Effector CD4-positive, alpha-beta T cell (primary cell): ENCODE data around the gene NQO2.

Experiments
- DNase-seq: peaks from one replicate; pipeline ENCODE4 v3.0.0-alpha.2; 2020
- total RNA-seq: gene quantifications from one replicate; lab custom pipeline; 2026; lab: John Stamatoyannopoulos, UW

NQO2 gene, protein sequence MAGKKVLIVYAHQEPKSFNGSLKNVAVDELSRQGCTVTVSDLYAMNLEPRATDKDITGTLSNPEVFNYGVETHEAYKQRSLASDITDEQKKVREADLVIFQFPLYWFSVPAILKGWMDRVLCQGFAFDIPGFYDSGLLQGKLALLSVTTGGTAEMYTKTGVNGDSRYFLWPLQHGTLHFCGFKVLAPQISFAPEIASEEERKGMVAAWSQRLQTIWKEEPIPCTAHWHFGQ
- 9.8 reads per million, percentile 31 among the genes with 10 or more reads in this experiment for total RNA-seq

DNA sequence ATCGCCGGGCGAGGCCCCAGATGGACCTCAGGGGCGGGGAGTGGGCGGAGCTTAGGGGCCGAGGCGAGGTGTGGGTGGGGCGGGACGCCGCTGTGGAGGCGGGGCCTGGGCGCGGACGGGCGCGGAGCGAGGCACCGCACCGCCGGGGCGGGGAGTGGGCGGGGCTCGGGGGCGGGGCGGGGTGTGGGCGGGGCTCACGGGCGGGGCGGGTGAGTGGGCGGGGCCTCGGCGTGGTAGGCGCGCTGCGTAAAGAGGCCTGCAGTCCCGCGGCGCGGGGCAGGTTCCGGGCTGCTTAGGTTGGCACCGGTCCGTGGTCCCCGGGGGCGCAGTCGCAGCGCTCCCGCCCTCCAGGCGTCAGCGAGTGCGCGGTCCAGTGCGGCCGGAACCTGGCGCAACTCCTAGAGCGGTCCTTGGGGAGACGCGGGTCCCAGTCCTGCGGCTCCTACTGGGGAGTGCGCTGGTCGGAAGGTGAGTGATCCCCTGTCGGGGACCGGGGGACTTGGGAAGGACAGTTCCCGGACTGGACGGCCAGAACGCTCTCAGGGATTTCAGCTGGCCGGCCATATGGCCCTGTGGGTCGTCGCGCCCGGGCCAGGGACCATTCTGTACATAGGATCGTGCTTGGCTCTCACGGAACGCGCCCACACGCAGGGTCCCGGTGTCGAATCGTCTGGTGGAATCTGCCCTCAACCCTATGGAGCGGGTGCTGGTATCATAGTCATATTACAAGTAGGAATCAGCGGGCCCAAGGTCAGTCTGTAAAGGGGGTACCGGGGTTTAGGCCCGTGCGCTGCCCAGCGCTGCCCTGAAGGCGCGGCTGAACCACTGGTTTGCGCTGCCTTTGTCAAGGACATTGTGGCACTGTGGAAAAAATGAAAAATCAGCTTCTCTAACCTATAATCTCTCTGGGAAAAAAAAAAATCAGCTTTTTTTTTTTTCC, at the start of gene NQO2:
Gene NQO2, plus strand, starts transcription at position 277 of the 940 bp plus-strand sequence. CDS start 6,659 bp downstream, outside the sequence.
- peak; percentile 84 for DNase-seq

DNA sequence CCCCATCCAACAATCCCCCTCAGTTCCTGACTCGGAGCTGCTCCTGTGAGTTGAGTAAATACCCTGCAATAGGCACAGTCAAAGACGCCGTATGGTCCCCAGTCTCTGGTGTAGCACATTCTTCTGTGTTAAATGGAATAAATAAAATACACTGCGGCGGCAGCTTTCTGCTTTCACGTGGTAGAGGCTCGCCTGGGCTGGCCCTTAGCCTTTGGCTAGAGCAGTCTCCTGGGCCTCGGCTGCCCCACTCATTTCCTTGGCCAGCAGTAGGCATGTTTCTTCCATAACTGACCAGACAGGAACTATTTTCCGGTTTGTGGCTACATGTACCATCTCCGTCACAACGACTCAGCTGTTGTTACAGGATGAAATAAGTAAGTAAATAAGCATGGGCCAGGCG, 49.0 kb upstream of the NQO2 start:
- DNase-seq, result no peak

DNA sequence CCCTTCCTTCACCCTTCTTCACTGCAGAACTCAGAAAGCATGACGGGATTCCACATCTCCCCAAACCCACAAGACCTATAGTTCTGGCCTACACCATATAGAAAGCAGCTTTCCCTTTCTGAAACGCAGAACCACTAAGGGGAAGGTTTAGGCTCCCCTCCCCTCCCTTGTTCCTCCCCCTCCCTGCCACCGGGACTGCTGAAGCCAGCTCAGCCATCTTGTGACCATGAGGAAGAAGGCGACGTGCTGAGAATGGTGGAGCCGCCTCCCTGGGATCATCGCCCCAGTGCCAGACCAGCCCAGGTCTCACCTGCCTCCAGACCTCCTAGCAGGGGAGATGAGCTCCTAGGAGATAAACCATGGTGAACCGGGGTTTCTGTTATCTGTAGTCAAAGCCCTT, 48.0 kb upstream of the NQO2 start:
- DNase-seq, result no peak

DNA sequence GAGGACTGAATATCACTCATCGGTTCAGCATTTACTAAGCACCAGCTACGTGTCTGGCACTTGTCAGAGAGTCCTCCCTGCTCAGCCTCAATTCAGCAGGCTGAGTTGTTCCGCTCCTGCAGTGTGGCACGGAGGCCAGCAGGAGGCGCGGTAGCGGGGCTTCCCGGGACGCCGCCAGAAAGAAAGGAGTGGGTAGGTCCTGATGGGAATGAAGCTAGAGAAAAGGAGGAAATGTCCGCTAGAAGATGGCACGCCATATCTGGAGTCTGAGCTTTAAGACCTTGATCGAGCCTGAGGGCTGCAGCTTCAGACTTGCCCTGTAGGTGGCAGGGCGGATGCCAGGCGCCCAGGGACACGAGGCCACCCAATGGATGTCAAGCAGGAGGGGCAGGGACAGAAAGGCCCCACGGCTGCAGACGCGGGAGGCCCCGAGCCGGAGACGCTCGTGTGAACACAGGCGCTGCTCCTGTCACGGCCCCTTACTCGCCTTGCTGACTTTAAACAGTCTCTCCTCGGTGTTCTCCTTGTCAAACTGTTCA, 47.1 kb upstream of the NQO2 start:
- no peak for DNase-seq

DNA sequence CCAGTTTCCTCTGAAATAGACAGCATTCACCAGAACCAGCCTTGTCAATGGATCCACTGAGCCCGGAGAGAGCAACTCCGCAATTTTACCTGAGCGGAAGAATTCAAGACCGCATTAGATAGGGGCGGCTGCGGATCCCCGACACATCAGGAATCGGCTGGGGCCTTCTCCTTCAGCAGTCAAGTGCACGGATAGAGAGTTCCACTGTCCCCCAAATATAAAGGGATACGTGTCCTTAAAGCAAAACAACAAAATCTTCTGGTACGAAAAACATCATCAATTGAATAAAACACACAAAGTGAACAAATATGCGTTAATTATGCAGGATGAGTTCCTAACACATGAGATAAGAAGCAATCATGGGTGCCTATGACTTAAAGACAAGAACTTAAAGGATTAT, 46.6 kb upstream of the NQO2 start:
- DNase-seq, result no peak

DNA sequence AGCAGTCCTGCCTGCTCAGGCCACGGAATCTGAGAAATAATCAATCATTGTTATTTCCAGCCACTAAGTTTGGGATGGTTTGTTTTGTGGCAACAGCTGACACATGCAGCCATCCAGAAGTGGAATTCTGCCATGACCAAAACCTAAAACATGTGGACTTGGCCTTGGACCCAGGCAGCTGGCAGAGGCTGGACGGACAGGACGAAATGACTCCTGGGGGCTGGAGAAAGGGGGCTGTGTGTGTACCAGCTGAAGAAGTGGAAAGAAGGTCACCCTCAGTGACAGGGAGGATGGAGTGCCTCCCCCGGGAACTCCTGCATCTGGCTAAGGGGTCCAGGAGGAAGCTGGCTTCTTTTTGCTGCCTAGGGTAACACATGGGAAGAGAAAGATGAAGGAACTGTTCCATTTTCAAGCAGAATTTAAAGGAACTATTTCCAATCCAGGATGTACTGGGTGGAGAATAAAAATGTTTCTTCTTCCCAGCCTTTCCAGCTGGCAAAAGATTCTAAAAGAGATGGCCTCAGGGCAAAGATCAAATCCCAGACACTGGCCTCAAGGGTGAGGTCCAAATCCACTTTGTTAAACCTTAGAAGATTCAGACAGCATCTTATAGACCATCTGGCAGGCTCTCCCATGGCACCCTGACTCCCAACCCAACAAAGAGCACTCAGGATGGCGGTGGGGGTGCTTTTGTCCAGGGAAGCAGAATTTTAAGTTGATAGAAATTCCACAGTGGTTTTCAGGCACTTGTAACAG, 42.6 kb upstream of the NQO2 start:
- no peak for DNase-seq

DNA sequence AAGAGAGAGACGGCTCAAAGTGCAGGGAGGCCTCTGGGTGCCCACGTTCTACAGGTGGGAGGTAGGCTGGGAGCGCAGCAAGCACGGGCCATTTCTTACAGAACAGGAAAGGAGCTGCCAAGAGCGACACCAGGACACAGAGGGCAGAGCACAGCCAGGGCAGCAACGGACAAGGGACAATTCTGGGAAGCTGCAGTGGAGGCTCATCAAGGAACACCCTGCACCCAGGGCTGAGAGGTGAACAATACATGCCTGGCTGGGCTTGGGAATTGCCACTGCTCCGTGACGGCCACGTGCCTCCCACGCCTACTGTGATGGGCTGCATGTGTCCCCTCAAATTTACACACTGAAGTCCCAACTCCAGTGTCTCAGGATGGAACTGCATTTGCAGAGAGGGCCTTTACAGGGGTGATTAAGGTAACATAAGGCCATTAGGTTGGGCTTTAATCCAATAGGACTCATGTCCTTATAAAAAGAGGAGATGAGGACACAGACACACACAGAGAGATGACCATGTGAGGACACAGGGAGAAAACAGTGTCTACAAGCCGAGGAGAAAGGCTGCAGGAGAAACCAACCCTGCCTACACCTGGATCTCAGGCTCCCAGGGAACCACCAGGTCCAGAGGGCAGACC, 41.9 kb upstream of the NQO2 start:
- DNase-seq, result no peak

DNA sequence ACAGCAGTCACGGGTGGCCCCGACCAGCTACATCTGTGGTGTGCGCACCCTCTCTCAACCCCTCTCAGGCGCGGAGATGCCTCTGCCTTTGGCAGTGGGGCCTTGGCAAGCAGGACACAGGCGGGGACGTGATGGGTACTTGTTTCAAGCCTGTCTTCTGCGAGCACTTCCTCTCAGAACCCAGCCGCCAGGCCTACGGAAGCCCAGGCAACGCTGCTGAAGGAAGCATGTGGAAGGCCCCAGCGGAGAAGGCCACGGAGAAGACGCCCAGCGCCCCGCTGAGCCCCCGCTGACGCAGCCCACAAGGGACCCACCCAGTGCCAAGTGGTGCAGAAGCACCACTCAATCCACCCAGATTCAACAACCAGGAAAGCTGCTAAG, 41.4 kb upstream of the NQO2 start:
- no peak for DNase-seq

DNA sequence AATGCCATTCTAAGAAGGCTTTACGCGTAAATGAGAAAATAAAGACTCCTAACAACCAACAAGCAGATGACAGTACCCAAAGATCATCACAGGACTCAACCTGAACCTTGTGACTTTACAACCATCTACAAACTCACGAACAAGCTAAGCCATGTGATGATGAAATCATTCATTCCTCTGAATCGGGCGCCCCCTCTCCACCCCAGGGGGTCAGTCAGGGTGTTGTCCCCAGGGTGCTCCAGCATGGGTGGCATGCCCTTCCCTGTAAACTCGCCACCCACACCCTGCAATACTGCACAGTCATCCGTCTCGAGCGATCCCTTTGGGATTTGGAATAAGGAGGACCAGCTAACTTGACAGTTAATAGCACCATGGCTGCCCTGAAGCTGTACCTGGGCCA, 40.9 kb upstream of the NQO2 start:
- DNase-seq, result no peak

DNA sequence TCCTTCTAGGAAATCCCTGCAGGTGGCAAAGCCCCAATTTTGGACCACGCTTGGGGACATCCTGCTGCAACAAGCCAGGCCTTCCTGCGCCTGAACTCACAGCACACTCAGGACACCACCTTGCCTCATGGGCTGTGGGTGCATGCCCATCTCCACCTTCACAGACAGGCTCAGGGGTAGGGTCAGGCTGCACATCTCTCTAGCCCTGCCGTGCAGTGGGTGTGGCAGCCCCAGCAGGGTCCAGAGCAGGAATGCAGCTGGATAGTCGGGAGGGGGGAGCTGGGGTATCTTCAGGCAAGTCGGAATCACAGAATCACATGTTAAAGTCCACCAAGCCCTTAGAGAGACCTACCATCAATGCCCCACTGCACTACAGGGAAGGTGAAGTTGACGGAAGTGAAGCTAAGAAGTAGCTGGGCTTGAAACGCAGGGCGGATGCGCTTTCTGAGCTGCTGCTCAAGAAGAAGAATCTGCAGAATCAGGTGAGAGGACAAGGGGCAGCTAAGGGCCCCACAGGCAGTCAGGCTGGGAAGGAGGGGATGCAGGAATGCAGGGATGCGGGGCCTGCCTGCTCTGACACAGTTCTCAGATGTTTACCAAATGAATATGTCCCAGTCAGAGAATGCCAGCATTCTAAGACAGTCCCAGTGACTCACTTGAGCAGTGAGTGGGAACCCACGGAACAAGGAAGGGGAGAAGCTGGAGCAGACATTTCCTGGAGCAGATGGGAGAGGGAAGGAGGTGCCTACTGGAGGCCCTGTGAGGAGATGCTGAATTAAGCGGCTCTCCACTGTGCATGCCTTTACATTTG, 39.6 kb upstream of the NQO2 start:
- DNase-seq, result no peak

DNA sequence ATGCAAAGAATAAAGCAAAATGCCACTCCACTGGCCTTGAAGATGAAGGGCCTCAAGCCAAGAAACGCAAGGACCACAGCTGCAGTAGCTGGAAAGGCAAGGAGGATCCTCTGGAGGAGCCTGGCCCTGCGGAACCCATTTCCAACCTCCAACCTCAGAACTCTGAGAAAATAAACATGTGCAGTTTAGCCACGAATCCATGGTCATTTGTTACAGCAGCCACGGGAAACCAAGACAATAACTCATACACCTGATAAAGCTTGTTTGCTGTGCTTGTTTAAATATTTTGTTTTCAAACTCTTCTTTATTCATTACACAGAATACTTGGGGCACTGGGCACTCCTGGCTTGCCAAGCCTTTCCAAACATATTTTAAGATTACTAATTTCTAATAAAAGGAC, 38.8 kb upstream of the NQO2 start:
- DNase-seq, result no peak

DNA sequence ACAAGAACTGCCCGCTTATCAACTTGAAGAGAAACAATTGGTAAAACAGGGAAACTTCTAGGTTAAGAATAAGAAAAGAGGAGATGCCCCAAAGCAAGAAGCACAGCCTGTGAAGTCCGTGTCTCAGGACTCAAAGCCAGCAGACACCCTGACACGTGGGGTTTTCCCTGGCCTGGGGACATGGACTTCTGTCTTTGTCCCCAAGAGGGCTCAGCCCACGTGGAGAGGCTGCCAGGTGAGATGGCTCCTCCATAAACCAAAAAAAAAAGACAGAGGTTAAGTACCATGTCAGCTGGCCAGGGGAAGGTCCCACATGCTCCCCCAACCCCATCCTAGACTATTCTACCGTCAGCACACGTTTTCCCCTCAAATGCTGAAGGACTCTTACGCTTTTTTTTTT, 38.2 kb upstream of the NQO2 start:
- DNase-seq, result no peak

DNA sequence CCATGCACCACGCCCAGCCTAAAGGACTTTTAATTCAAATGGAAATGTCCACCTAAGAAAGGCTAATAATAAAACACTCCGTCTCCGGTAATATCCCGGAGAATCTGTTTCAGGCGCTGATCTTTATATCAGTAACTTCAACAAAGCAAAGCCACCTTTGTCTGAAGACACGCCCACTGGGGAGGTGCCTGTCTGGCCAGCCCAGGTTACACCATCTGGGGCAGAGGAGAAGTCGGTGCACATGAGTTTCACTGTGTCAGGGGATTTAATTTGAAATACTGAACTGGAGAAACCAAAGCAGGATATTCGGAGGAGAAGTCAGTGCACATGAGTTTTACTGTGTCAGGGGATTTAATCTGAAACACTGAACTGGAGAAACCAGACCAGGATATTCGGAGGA, 37.7 kb upstream of the NQO2 start:
- DNase-seq, result no peak

DNA sequence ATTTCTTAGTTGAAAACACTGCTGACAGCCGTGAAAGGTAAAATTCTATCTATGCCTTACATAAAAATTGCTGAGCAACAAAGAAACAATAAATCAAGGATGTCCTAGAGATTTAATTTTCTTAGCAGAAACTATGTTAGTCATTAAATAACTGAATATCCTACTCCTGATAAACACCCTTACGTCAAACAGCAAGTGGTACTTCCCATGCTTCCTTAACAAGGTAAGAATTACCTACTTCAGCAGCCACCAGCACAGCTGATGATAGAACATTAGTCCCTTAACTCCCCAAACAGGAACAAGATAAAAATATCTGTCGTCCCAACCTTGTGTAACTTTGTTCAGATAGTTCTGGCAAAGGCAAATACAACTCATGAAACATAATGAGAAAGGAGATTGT, 37.1 kb upstream of the NQO2 start:
- no peak for DNase-seq

DNA sequence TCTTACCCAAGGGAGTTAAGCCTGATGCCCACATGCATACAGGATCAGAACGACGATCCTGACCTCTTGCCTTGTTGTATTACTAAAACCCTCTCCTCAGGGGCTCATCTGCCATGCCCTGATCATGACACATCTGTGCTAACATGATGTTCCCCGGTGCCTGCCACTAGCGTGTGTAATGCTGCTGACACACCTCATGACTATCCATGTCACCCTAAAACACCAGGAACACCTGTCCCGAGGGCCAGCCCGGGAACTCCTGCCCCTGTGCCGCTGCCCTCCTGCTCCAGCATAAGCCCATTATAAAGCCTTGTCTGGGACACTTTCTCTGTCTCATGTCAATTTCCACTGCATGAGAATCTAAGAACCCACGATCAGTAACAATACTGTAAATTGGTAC, 35.9 kb upstream of the NQO2 start:
- DNase-seq, result no peak

DNA sequence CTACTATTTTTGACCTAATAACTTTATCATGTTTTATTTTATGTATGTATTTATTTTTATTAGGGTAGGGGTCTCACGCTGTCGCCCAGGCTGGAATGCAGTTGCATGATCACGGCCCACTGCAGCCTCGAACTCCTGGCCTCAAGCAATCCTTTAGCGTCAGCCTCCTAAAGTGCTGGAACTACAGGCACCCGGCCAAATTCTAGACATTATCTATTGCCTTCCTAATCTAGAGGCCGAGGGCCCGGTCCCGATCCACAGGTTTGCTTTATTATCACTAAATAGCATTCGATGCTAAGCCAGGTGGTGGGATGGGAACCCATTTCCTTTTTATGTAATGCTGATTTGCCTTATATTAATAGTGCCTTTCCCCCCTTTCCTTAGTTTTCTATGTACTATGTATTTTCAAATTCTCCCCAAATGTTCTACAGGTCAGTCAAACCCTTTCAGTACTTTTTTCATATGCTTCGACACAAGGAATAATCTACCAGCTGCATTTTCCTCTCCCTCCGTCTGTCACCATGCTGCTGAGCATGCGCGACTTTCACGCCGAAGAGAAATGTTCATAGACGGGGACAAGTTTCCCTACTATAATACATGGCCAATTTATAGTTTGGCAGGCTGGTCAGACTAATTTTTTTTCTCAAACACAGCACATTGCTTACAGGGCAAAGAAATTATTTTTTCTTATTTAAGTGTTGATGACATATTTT, 34.7 kb upstream of the NQO2 start:
- DNase-seq, result no peak

DNA sequence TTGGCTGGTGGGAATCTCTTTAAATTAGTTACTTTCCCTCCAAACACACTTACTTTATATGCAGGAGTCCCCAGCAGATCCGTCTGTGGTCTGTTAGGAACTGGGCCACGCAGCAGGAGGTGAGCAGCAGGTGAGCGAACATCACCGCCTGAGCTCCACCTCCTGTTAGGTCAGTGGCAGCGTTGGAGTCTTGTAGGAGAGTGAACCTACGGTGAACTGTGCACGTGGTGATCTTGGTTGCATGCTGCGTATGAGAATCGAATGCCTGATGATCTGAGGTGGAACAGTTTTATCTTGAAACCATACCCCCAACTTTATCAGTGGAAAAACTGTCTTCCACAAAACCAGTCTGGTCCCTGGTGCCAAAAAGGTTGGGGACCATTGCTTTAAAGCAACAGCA, 33.3 kb upstream of the NQO2 start:
- DNase-seq, result no peak

DNA sequence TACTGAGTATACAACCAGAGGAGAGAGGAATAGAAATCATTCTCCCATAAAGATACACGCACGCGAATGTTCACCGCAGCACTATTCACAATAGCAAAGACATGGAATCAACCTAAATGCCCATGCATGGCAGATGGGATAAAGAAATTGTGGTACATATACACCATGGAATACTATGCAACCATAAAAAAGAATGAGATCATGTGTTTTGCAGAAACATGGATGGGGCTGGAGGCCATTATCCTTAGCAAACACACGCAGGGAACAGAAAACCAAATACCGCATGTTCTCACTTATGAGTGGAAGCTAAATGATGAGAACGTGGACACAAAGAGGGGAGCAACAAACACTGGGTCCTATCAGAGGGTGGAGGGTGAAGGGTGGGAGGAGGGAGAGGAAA, 31.8 kb upstream of the NQO2 start:
- no peak for DNase-seq

DNA sequence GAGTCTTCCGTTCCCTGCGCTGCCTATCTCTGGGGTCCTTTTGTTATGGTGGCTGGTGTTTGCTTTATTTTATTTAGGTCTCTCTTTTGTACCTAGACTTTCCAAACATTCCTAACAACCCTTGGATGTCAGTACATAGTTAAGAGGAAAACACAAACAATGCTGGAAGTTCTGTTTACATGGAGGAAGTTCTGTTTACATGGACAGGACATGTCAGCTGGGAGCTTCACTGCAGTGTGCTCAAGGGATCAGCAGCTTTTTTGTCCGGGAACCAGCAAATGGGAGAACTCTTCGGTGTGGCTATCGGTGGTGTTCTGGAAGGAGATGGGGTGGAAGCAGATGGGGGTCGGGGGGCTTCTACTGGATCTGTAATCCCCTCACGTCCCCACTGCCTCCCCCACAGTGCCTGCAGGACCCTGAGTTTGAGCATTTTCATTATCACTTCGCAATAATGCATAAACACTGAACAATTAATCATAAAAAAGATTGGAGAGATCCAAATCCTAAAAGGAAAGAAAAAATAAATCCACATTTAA, 31.0 kb upstream of the NQO2 start:
- DNase-seq, result no peak

DNA sequence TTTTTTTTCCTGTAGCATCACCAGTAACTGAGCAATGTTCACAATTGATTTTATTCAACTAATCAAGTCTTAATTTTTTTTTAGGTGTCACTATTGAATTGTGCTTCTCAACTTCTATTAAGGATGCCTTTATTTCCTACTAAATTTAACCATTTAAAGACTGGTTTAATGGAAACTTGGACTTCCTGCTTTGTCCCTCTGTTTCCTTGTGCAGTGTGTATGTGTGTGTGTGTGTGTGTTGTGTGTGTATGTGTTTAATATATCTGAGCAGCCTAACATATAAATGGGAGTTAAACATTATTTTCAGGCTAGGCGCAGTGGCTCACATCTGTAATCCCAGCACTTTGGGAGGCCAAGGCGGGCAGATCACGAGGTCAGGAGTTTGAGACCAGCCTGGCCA, 30.1 kb upstream of the NQO2 start:
- no peak for DNase-seq
